ENCODE results near the gene KCNJ11. TPM values are rescaled to one million over a fixed set of nuclear protein-coding genes. Genes with fewer than 3 reads are reported as not detected.

KCNJ11 gene
- total and polyA plus RNA-seq, 2 donors (not counting 3 experiments of a cell fraction or from before 2014, with no cell fraction given), result 0.04 TPM; not detected in 1

- no peak overlapping the region for H3K4me2 ChIP-seq (ENCODE audit: insufficient read depth, low read length)
- no peaks in the 10 kb centered on the region for H3K9me1 ChIP-seq (replicated peaks; ENCODE audit: control insufficient read depth, extremely low read depth, insufficient read depth, low read length)
- no peaks in the 10 kb centered on the region for H3K9me3 ChIP-seq (replicated peaks; ENCODE audit: control insufficient read depth, insufficient read depth, low read length)
- CTCF ChIA-PET, result interaction anchor here (0.7 to 1.1 kb wide), 2 partner anchors 10 to 116 kb away, joined by 3 read pairs; no protein-coding TSS in a partner anchor
- no peak for DNase-seq (ENCODE audit: low read depth, low spot score)
- H3K79me2 ChIP-seq (ENCODE audit: control insufficient read depth, insufficient read depth, low read length), result no peaks in the 10 kb centered on the region
- no peak overlapping the region for H3K4me3 ChIP-seq (replicated peaks in 1 of 3; ENCODE audit: insufficient read depth in 1 of 3, low read depth in 1 of 3, low read length in 3 of 3)
- no peaks in the 10 kb centered on the region for H4K20me1 ChIP-seq (replicated peaks; ENCODE audit: control insufficient read depth, extremely low read depth, insufficient read depth, low read length)
- FAIRE-seq, result no peak
- no TSS peak for BruUV-seq (replicated peaks)
- intact Hi-C loops (cut with micrococcal nuclease) (no loop called here), dilution Hi-C loops (cut with MboI; ENCODE audit: extremely low pct_ligation_motif_present, low sequenced_read_pairs) (no loop called here)
- no peak overlapping the region for H2AFZ ChIP-seq (ENCODE audit: low read depth, low read length)
- no peak overlapping the region for H3K9ac ChIP-seq (replicated peaks; ENCODE audit: extremely low read depth, insufficient read depth, low read length)
- TF ChIP-seq FOS (IDR thresholded peaks at IDR 0.05; ENCODE audit: borderline replicate concordance, insufficient read depth, low read length) (no peak), POLR2A (IDR thresholded peaks at IDR 0.05; ENCODE audit: low read depth, low read length) (no peak), MYC (IDR thresholded peaks at IDR 0.05; ENCODE audit: low read depth, low read length) (no peak), EZH2 (IDR thresholded peaks at IDR 0.05; ENCODE audit: borderline replicate concordance, low read depth, low read length, severe bottlenecking) (no peak), POLR2AphosphoS5 (IDR thresholded peaks at IDR 0.05; ENCODE audit: insufficient read depth, low read depth, low read length) (no peak), GATA2 (IDR thresholded peaks at IDR 0.05; ENCODE audit: insufficient read depth, insufficient read length, low read depth, low read length) (no peak), JUN (IDR thresholded peaks at IDR 0.05; ENCODE audit: borderline replicate concordance, insufficient read depth, insufficient read length, low read depth) (no peak), MAX (IDR thresholded peaks at IDR 0.05; ENCODE audit: insufficient read depth, insufficient read length) (no peak), CTCF (IDR thresholded peaks at IDR 0.05; ENCODE audit: extremely low read depth in 1 of 2, insufficient read depth in 1 of 2, low read depth in 1 of 2, low read length in 2 of 2) (no peak)
- no peaks in the 10 kb centered on the region for H3K27me3 ChIP-seq (ENCODE audit: control insufficient read depth in 2 of 2, insufficient read depth in 2 of 2, low read length in 2 of 2)
- no peak overlapping the region for H3K27ac ChIP-seq (ENCODE audit: insufficient read depth, low read depth, low read length)
- H3K36me3 ChIP-seq (ENCODE audit: control insufficient read depth in 2 of 2, extremely low read depth in 1 of 2, insufficient read depth in 2 of 2, low read length in 2 of 2), result no peaks in the 10 kb centered on the region
- H3K4me1 ChIP-seq (ENCODE audit: control insufficient read depth, extremely low read depth, insufficient read depth, low read length), result no peaks in the 10 kb centered on the region
- POLR2A ChIA-PET, result interaction anchor here (0.7 kb wide), 1 partner anchor 132 kb away, joined by 10 read pairs; no protein-coding TSS in a partner anchor
These were observed 23.0 kb upstream of the KCNJ11 start for GRCh38 chr11:17411418-17411817.

Data from endothelial cell of umbilical vein (primary cell).